WTC11 (cell line): ENCODE data around the gene VASN.

Experiments
- CTCF ChIP-seq: fragments of 200-600 bp; IDR thresholded peaks from 2 replicates; pipeline ENCODE4 v1.8.0; 2022; ENCODE audit warnings: antibody characterized with exemption
- ELF4 ChIP-seq: sonication (generic); formaldehyde crosslinking; IDR thresholded peaks from 2 replicates; pipeline ENCODE4 v1.8.1; 2022; ENCODE audit warnings: low read depth, mild to moderate bottlenecking, moderate library complexity, missing genetic modification reagents
- STAT6 ChIP-seq: sonication (generic); formaldehyde crosslinking; conservative IDR thresholded peaks from 2 replicates; pipeline ENCODE4 v1.8.1; 2023; ENCODE audit warnings: mild to moderate bottlenecking, low read depth, missing genetic modification reagents, moderate library complexity
- TCF7 ChIP-seq: sonication (generic); formaldehyde crosslinking; IDR thresholded peaks from 2 replicates; pipeline ENCODE4 v1.8.0; 2022; ENCODE audit warnings: mild to moderate bottlenecking, low read depth, missing genetic modification reagents, moderate library complexity

- TF ChIP-seq TCF7 (CRISPR knock-in tag) (no peak), CTCF (no peak), STAT6 (CRISPR knock-in tag) (no peak), ELF4 (CRISPR knock-in tag) (no peak)
Measured at GRCh38 chr16:4410335-4411075, 38.9 kb downstream of the VASN start.
